GM18868 (cell line): ENCODE results near the gene MGMT.

Experiments
- ATAC-seq: cut with Tn5 transposase; IDR thresholded peaks from one replicate; pipeline ENCODE4 v1.9.1; 2021; ENCODE audit warnings: mild to moderate bottlenecking, moderate library complexity; ENCODE audit not compliant: unreplicated experiment

MGMT gene

GRCh38 chr10:129725482-129725881 is 258.4 kb downstream of the MGMT start:
- no peak for ATAC-seq

GRCh38 chr10:129725890-129726631 is 259.0 kb downstream of the MGMT start:
- ATAC-seq: no peak

GRCh38 chr10:129727071-129727470 is 260.0 kb downstream of the MGMT start:
- no peak for ATAC-seq

DNA sequence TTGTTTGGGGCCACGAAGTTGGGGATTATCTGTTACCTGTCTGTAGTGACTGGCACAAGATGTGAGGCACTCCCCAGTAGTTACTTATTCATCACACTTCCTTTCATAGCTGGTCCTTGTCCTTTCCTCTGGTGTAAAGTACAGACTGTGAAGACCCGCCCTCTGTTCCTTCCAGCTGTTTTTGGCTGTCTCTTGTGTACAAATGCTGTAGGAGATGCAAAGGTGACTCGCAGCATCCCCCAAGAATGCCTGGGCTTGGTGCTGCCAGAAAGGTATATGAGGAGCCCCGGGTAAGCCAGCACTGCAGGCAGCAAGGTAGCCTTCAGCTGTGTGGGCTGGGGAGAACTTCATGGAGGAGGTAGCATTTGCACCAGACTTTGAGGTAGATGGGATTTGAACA is 260.5 kb downstream of the MGMT start:
- no peak for ATAC-seq

- no peak for ATAC-seq
These were observed 261.3 kb downstream of the MGMT start for GRCh38 chr10:129728246-129728820.

- no peak for ATAC-seq
These were observed 262.1 kb downstream of the MGMT start for GRCh38 chr10:129728905-129729795.

DNA sequence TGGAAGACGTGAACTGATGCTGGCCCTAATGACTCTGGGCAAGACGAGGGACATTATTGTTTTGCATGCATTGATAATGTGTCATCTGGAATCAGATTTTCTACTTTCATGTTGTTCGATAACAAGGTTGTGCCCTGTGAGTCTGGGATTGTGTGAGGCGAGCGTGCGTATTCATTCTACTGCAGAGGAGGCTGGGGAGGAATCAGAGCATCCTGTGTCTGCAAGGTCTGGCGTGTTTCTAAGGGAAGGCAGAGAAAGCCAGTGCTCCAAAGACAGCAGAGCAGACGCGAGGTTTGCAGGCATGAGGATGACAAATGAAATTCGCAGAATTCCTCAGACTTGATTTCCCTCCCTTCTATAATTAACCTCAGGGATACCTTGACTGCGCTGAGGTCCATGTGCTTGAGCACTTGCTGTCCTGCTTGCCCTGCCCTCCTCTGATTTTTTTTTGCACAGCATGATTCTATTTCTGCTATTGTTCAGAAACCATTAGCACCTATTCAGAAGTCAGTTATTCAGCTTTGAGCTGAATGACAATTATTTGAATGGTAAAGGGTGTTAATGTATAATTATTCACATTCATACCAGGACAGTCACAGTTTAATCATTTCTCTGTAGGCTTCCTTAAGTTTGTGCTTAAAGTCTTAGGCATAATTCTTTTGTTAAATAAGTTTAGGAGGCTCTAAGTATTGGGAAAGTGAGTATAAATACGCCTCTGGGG is 263.4 kb downstream of the MGMT start:
- no peak for ATAC-seq

DNA sequence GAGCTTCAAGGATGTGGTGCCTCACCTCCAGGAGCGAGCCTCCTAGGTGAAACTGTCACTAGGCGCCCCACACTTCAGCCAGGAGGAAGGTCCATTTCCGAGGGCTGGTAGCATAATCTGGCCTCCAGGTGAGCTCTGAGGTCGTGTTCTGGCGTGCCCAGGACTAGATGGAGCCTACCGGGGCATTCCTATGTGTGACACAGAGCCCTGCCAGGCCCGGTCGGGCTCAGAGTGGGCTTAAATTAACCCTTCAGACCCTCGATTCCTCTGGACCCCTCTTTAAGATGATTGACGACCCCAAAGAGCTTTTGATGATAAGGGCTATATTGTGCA is 263.9 kb downstream of the MGMT start:
- ATAC-seq: no peak

DNA sequence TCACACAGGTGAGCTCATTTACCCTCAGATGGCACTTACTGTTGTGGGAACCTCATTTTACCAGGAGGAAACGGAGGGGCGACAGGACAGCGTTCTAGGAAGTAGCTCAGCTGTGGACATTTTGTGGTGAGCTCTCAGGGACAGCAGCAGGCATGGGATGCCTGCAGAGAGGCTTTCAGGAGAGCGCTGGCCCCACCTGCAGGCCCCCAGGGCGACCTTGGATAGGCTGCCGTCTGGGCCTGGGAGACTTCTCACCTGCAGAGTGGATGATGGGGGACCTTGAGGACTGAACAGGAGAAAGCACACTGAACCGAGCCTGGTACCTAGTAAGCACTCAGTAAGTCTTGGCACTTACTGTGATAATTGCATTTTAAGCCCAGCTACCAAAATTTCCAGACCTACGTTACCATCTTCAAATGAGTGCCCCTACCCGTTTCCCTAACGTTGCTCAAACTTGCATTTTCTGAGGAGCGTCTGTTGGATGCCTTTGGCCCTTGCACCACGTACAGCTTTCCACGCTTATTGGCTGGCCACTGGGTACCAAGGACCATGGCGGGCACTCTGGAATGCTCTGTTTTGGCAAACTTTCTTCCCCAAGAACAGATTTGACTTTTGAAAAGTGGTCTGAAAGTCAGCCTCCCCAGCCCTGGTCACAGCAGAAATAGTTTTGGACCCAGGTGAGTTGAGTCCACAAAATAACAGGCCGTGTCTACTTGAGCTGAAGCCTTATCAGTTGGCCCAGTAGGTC is 273.7 kb downstream of the MGMT start:
- no peak for ATAC-seq

- ATAC-seq: no peak
These were observed 274.4 kb downstream of the MGMT start for GRCh38 chr10:129741280-129741977.

DNA sequence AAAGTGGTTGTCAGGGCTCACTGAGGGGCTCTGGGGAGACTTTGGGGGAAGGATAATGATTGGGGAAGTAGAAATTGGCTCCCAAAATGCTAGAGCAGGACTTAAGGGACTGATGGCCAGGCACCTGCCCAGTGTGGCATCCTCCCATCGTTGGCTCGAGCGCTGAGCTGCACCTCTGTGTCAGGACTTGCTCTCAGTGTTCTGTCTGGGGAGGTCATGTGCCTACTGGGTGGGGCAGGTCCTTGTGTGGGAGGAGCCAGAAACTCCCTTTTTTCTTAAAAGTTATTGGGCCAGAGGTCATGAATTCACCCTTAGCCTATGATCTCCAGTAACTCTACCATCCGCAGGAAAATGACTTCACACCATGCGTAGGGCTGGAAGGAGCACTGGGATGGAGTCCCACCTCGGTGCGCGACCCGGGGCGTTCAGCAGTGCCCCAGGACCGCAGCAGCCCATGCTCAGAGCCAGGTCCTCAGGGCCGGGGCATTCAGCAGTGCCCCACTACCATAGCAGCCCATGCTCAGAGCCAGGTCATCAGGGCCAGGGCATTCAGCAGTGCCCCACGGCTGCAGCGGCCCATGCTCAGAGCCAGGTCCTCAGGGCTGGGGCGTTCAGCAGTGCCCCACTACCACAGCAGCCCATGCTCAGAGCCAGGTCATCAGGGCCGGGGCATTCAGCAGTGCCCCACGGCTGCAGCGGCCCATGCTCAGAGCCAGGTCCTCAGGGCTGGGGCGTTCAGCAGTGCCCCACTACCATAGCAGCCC is 275.1 kb downstream of the MGMT start:
- ATAC-seq: no peak

- ATAC-seq: no peak
These were observed 275.9 kb downstream of the MGMT start for GRCh38 chr10:129742742-129743550.

- no peak for ATAC-seq
These were observed 276.7 kb downstream of the MGMT start for GRCh38 chr10:129743738-129744133.

DNA sequence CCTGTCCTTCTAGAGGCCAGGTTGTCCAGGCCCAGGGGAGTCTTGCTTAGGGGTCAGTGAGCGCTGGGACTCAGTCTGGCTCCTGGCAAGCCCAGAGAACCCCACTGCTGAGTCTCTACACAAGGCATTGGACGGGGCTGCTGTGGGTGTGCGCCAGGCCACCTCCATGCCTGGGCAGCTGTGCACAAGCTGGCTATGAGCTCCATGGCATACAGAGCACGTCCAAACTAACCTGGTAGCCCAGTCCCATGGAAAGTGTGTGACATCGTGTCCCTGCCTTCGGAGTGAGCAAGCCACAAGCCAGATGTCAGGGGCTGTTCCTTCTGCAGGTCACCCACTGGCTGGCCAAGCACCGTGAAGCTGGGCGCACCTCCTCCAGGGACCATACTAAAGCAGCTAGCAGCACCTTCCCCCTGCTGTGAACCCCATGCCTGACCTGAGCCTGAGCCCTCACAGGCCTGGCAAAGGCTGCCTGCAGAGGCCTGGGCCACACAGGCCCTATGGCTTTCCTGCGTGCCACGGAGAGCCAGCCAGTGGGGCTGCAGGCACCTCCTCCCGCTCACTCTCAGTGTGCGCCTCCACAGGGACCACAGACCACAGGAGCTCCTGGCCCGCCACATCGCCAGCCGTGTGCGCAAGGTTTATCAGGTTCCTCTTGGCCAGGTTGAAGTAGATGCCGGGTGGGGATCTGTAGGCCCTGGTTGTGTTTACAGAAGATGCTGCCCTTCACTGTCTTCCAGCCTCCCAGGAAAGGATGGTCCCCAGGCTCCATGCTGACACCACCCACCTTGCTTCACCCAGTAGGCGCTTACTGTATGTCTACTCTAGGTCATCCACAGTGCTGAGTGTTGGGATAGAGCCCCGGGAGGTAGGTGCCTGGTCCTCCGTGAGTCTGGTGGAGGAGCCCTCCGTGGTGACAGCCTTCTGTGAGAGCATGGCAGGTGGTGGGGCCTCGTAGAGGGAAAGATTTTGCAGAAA is 277.4 kb downstream of the MGMT start:
- ATAC-seq: no peak

DNA sequence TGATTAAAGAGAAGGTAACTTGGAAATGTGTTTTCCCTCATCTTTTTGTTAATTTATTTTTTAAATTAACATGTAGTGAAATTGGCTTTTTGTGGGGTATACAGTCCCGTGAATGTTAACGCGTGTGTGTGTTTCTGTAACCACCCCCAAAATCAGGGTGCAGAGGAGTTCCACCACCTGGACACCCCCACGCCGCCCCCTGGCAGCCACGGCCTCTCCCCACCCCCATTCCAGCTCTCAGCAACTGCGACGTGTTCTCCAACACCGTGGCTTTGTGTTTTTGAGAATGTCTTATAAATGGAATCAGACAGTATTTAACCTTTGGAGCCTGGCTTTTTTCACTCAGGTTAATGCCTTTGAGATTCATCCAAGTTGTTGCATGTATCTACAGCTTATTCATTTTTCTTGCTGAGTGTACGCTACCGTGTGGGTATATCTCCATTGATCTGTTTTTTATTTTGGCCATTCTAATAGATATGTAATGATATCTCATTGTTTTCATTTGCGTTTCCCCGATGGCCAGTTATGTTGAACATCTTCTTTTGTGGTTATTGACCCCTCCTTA is 278.2 kb downstream of the MGMT start:
- no peak for ATAC-seq

- ATAC-seq: no peak
These were observed 287.4 kb downstream of the MGMT start for GRCh38 chr10:129754211-129755050.
